Activated CD4-positive, alpha-beta memory T cell treated with anti-CD3 and anti-CD28 coated beads, Interleukin-2, amount 10 ng/mL, durations not matched to agents 7 days and 5 days (primary cell): ENCODE data around the gene PKLR. TPM values are rescaled to one million over a fixed set of nuclear protein-coding genes. Genes with fewer than 3 reads are reported as not detected.
A peak's percentile ranks its signal among the peaks of the same experiment; 100 is the strongest.
"Not testable (repeated sequence)": the region's sequence is repeated elsewhere in the genome, so short reads cannot be mapped to it uniquely, and the experiment has no call there.

ENCODE experiments used
- CTCF ChIA-PET: fragments of 350-600 bp; sonication (Branson Sonifier 250); formaldehyde crosslinking; loops from one replicate; lab custom pipeline; 2021; ENCODE audit warnings: antibody characterized with exemption, inconsistent platforms; lab: Charles Lee
- POLR2A ChIA-PET: fragments of 350-600 bp; sonication (Branson Sonifier 250); formaldehyde crosslinking; loops from one replicate; lab custom pipeline; 2021; ENCODE audit warnings: antibody characterized with exemption; lab: Charles Lee
- DNase-seq: peaks from one replicate; pipeline ENCODE4 v3.0.0-alpha.2; 2020
- H3K27ac Mint-ChIP-seq: one replicate; pipeline ENCODE4 v1.8.0; 2021; ENCODE audit warnings: mild to moderate bottlenecking, mixed read lengths
- H3K27me3 Mint-ChIP-seq: one replicate; pipeline ENCODE4 v1.8.0; 2021; ENCODE audit warnings: mixed read lengths
- H3K36me3 Mint-ChIP-seq: one replicate; pipeline ENCODE4 v1.8.0; 2021; ENCODE audit warnings: low read depth, mixed read lengths
- H3K4me1 Mint-ChIP-seq: one replicate; pipeline ENCODE4 v1.8.0; 2021; ENCODE audit warnings: mixed read lengths
- H3K4me3 Mint-ChIP-seq: one replicate; pipeline ENCODE4 v1.8.0; 2021; ENCODE audit warnings: mild to moderate bottlenecking, mixed read lengths
- H3K9me3 Mint-ChIP-seq: one replicate; pipeline ENCODE4 v1.8.0; 2021; ENCODE audit warnings: mixed read lengths
- total RNA-seq, 2 experiments: library from RNA; stranded (reverse); gene quantifications; one replicate each; pipeline ENCODE4 v1.2.3, GENCODE V29; 2021

The PKLR gene
- total RNA-seq, 2 experiments from 2014 or later = not detected

- H3K4me1 Mint-ChIP-seq = peaks cover 8% of the 10 kb centered on the region
- ChIA-PET CTCF (interaction anchor here (0.5 kb wide), 1 partner anchor 18 kb away, joined by 4 read pairs; no protein-coding TSS in a partner anchor), POLR2A (no interaction called here)
- no peaks in the 10 kb centered on the region for H3K36me3 Mint-ChIP-seq
- no peak for DNase-seq
- H3K27me3 Mint-ChIP-seq = peaks cover 46% of the 10 kb centered on the region
- H3K9me3 Mint-ChIP-seq = no peaks in the 10 kb centered on the region
- no peak overlapping the region for H3K27ac Mint-ChIP-seq
- no peak overlapping the region for H3K4me3 Mint-ChIP-seq
Observed at GRCh38 chr1:155295183-155295941, 5.9 kb downstream of the PKLR start.

DNA sequence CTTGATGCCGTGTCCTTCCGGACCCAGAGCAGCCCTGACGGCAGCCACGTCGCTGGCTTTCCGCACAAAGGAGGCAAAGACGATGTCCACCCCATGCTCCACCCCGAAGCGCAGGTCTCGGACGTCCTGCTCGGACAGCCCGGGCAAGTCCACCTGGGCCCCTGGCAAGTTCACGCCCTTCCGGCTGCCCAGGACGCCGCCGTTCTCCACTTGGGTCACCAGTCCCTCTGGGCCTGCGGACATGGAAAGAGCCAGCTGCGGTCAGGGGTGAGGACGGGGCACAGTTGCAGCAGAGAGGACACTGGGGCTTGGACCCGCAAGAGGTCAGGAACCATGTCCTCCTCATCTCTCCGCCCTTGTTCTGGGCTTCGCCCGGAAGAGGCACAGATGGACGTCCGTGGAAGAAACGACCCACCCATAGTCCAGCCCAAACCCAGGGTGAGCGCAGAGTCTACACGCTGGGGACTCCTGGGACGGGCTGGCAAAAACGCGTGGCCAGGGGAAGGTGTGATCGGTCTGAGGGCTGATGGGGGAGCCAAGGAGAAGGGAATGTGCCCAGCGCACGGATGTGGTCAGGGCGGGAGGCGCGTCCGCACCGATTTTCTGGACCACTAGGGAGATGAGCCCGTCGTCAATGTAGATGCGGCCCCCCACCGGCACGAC, 6.6 kb downstream of the PKLR start:
- Mint-ChIP-seq H3K4me1 (peaks cover 8% of the 10 kb centered on the region), H3K9me3 (no peaks in the 10 kb centered on the region), H3K27ac (no peak overlapping the region), H3K36me3 (no peaks in the 10 kb centered on the region), H3K4me3 (no peak overlapping the region), H3K27me3 (peaks cover 48% of the 10 kb centered on the region)
- POLR2A ChIA-PET = no interaction called here
- CTCF ChIA-PET = interaction anchor here (0.5 kb wide), 1 partner anchor 18 kb away, joined by 4 read pairs; no protein-coding TSS in a partner anchor
- no peak for DNase-seq

DNA sequence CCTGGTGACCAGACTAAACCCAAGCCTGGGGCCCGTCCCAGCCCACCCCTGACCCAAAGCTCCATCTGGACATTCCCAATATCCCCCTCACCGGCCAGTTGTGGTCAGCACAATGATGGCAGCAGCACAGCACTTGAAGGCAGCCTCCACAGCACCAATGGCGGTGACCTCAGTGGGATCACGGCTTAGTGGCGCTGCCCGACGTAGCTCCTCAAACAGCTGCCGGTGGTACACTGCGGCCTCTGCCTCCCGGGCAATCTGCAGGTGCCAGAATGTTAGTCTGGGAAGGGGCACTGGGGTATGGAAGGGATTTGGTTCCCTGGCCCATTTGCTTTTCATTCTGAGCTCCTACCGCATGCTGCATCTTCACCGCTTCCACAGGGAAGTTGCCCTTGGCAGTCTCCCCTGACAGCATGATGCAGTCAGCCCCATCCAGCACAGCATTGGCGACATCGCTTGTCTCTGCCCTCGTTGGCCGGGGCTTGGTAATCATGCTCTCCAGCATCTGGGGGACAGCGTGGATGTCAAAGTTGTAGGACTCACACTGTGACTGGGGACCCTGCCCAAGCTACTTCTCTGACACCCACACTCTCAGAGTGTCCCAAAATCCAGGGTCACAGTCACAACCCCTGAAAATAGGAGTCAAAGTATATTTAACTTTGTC, 8.0 kb downstream of the PKLR start:
- Mint-ChIP-seq H3K27me3 (peaks cover 48% of the 10 kb centered on the region), H3K36me3 (no peaks in the 10 kb centered on the region), H3K4me1 (peaks cover 8% of the 10 kb centered on the region), H3K27ac (no peak overlapping the region), H3K4me3 (no peak overlapping the region), H3K9me3 (no peaks in the 10 kb centered on the region)
- ChIA-PET POLR2A (interaction anchor here (0.6 kb wide), 1 partner anchor 15 kb away, joined by 3 read pairs; the partner anchor contains the start of gene FDPS), CTCF (interaction anchor here (1.4 kb wide), 1 partner anchor 42 kb away, joined by 4 read pairs; no protein-coding TSS in a partner anchor)
- DNase-seq = no peak

DNA sequence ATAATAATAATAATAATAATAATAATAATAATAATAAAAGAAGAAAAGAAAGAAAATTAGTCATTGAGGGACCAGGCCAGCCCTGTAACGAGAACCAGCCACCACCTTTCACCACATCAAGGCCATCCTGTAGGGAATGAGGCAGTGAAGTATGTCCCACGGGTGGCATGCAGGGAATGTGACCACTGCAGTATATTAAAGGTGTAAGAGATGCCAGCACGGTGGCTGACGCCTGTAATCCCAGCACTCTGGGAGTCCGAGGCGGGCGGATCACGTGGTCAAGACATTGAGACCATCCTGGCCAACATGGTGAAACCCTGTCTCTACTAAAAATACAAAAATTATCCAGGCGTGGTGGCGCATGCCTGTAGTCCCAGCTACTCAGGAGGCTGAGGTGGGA, 10.2 kb downstream of the PKLR start:
- POLR2A ChIA-PET, H3K4me3 Mint-ChIP-seq, CTCF ChIA-PET, H3K36me3 Mint-ChIP-seq, H3K4me1 Mint-ChIP-seq, H3K27ac Mint-ChIP-seq, H3K9me3 Mint-ChIP-seq, DNase-seq: not testable (repeated sequence)
- H3K27me3 Mint-ChIP-seq = peaks cover 33% of the 10 kb centered on the region

- DNase-seq = no peak
- Mint-ChIP-seq H3K27me3 (peaks cover 9% of the 10 kb centered on the region), H3K36me3 (no peaks in the 10 kb centered on the region), H3K9me3 (no peaks in the 10 kb centered on the region), H3K4me1 (no peaks in the 10 kb centered on the region), H3K4me3 (no peak overlapping the region), H3K27ac (no peak overlapping the region)
- POLR2A ChIA-PET = no interaction called here
- CTCF ChIA-PET = no interaction called here
Observed at GRCh38 chr1:155287987-155288543, 13.2 kb downstream of the PKLR start.

DNA sequence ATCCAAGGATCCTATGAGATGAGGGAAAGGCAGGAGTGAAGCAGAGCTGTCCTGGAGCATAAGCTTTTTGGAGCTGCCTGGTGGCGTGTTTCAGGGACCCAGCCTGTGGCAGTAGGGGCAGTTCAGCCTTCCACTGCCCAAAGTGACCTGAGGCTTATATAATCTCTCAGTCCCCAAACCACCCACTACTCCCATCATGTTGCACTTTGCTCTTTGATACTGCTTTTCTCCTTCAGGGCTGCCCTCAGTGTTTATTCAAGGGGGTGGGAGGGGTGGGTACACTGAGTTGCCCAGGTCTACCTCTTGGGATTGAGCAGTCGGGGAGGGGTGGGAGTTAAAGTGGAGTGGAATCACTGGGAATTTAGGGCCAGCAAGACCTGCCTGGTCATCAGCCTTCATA, 14.7 kb downstream of the PKLR start:
- peaks cover 2% of the 10 kb centered on the region for H3K4me1 Mint-ChIP-seq
- H3K27me3 Mint-ChIP-seq = peaks cover 5% of the 10 kb centered on the region
- no peak for DNase-seq
- ChIA-PET POLR2A (interaction anchor here (1.4 kb wide), 1 partner anchor 21 kb away, joined by 6 read pairs; the partner anchor contains the start of gene FDPS), CTCF (no interaction called here)
- H3K36me3 Mint-ChIP-seq = no peaks in the 10 kb centered on the region
- H3K27ac Mint-ChIP-seq = no peak overlapping the region
- H3K4me3 Mint-ChIP-seq = no peak overlapping the region
- H3K9me3 Mint-ChIP-seq = no peaks in the 10 kb centered on the region

DNA sequence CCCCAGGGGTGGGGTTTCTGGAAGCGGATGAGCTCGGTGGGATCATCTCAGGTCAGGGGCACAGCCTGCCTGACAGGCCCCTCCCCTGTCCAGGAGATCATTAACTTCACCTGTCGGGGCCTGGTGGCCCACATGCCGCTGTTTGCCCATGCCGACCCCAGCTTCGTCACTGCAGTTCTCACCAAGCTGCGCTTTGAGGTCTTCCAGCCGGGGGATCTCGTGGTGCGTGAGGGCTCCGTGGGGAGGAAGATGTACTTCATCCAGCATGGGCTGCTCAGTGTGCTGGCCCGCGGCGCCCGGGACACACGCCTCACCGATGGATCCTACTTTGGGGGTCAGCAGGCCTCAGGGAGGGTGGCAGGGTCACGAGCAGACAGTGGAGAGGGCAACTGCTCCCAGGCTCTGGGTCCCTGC, 15.6 kb downstream of the PKLR start:
- DNase-seq = no peak
- peaks cover 2% of the 10 kb centered on the region for H3K4me1 Mint-ChIP-seq
- no peaks in the 10 kb centered on the region for H3K9me3 Mint-ChIP-seq
- CTCF ChIA-PET = no interaction called here
- H3K27me3 Mint-ChIP-seq = peaks cover 3% of the 10 kb centered on the region
- H3K36me3 Mint-ChIP-seq = no peaks in the 10 kb centered on the region
- H3K4me3 Mint-ChIP-seq = no peak overlapping the region
- no peak overlapping the region for H3K27ac Mint-ChIP-seq
- POLR2A ChIA-PET = interaction anchor here (1.4 kb wide), 1 partner anchor 22 kb away, joined by 6 read pairs; the partner anchor contains the start of gene FDPS

DNA sequence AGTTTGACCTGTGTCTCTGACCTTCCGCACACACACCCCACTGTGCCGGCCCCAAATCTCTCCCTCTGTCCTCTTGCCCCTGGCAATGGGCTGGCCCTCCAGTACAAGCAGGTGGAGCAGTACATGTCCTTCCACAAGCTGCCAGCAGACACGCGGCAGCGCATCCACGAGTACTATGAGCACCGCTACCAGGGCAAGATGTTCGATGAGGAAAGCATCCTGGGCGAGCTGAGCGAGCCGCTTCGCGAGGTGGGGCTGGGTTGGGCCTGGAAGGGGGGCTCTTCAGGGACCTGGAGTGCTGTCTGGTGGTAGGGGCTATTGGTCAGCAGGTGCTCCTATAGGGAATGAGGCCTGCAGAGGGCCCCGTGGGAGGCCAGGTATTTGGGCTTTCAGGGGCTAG, 16.2 kb downstream of the PKLR start:
- Mint-ChIP-seq H3K36me3 (no peaks in the 10 kb centered on the region), H3K27me3 (peaks cover under 1% of the 10 kb centered on the region), H3K4me1 (peaks cover 2% of the 10 kb centered on the region), H3K27ac (no peak overlapping the region), H3K9me3 (no peaks in the 10 kb centered on the region), H3K4me3 (no peak overlapping the region)
- ChIA-PET POLR2A (no interaction called here), CTCF (no interaction called here)
- no peak for DNase-seq

DNA sequence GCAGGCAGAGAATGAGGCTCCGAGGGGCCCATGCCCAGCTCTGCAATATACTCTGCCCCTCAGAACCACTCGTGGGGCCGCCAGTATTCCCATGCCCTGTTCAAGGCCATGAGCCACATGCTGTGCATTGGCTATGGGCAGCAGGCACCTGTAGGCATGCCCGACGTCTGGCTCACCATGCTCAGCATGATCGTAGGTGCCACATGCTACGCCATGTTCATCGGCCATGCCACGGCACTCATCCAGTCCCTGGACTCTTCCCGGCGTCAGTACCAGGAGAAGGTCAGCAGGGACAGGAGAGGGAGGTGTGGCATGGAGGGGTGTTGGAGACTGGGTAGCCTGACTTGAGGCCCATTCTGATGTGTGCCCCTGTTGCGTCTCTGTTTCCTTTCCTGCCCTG, 16.8 kb downstream of the PKLR start:
- H3K9me3 Mint-ChIP-seq = no peaks in the 10 kb centered on the region
- POLR2A ChIA-PET = no interaction called here

GRCh38 chr1:155282488-155283091, 18.6 kb downstream of the PKLR start:
- no peak overlapping the region for H3K4me3 Mint-ChIP-seq

More for the DNA sequence above, 16.8 kb downstream of the PKLR start:
- Mint-ChIP-seq H3K36me3 (no peaks in the 10 kb centered on the region), H3K27me3 (no peaks in the 10 kb centered on the region), H3K27ac (no peak overlapping the region), H3K4me1 (peaks cover 2% of the 10 kb centered on the region), H3K4me3 (no peak overlapping the region)
- DNase-seq = no peak
- CTCF ChIA-PET = no interaction called here

GRCh38 chr1:155279268-155279667, 22.0 kb downstream of the PKLR start:
- CTCF ChIA-PET = interaction anchor here (0.9 kb wide), 1 partner anchor 43 kb away, joined by 4 read pairs; no protein-coding TSS in a partner anchor
- no peak overlapping the region for H3K4me3 Mint-ChIP-seq
- no peaks in the 10 kb centered on the region for H3K9me3 Mint-ChIP-seq
- H3K36me3 Mint-ChIP-seq = no peaks in the 10 kb centered on the region
- DNase-seq = no peak
- H3K4me1 Mint-ChIP-seq = peaks cover 22% of the 10 kb centered on the region
- H3K27me3 Mint-ChIP-seq = peaks cover 4% of the 10 kb centered on the region
- POLR2A ChIA-PET = interaction anchor here (1.3 kb wide), 1 partner anchor 29 kb away, joined by 4 read pairs; the partner anchor contains the start of gene FDPS
- no peak overlapping the region for H3K27ac Mint-ChIP-seq

More at GRCh38 chr1:155282488-155283091, 18.6 kb downstream of the PKLR start:
- H3K4me1 Mint-ChIP-seq = peaks cover 7% of the 10 kb centered on the region
- DNase-seq = no peak
- no peak overlapping the region for H3K27ac Mint-ChIP-seq
- H3K36me3 Mint-ChIP-seq = no peaks in the 10 kb centered on the region
- POLR2A ChIA-PET = no interaction called here
- no peaks in the 10 kb centered on the region for H3K9me3 Mint-ChIP-seq
- H3K27me3 Mint-ChIP-seq = peaks cover 4% of the 10 kb centered on the region
- CTCF ChIA-PET = interaction anchor here (1.0 kb wide), 1 partner anchor 41 kb away, joined by 3 read pairs; no protein-coding TSS in a partner anchor

GRCh38 chr1:155278689-155279160, 22.5 kb downstream of the PKLR start:
- POLR2A ChIA-PET = interaction anchor here (1.0 to 1.3 kb wide), 2 partner anchors 30 to 42 kb away, joined by 3 to 4 read pairs; partner anchors contain the start of genes FDPS and RUSC1
- Mint-ChIP-seq H3K36me3 (no peaks in the 10 kb centered on the region), H3K27ac (no peak overlapping the region), H3K4me3 (peak overlapping the region; percentile 1), H3K4me1 (peaks cover 25% of the 10 kb centered on the region), H3K9me3 (no peaks in the 10 kb centered on the region), H3K27me3 (peaks cover 4% of the 10 kb centered on the region)
- CTCF ChIA-PET = interaction anchor here (0.9 to 1.0 kb wide), 4 partner anchors 27 to 43 kb away, joined by 3 to 6 read pairs (median 4); no protein-coding TSS in a partner anchor
- no peak for DNase-seq
